Activated naive CD8-positive, alpha-beta T cell treated with anti-CD3 and anti-CD28 coated beads, Interleukin-2, amount 50 U/mL, for 24 hours (primary cell): Measurements from ENCODE around the gene FRAS1.
A peak's percentile ranks its signal among the peaks of the same experiment; 100 is the strongest.

Experiments used
- ATAC-seq: fragments of 150-1000 bp; cut with Tn5 transposase; one replicate; pipeline ENCODE4 v1.10.0; 2021
- DNase-seq: peaks from one replicate; pipeline ENCODE4 v3.0.0; 2021
- H3K27ac Mint-ChIP-seq: one replicate; pipeline ENCODE4 v1.8.0; 2021; ENCODE audit warnings: mild to moderate bottlenecking, mixed read lengths
- H3K27me3 Mint-ChIP-seq: one replicate; pipeline ENCODE4 v1.8.0; 2021; ENCODE audit warnings: mixed read lengths
- H3K36me3 Mint-ChIP-seq: one replicate; pipeline ENCODE4 v1.8.0; 2021; ENCODE audit warnings: low read depth, mixed read lengths
- H3K4me1 Mint-ChIP-seq: one replicate; pipeline ENCODE4 v1.8.0; 2021; ENCODE audit warnings: mixed read lengths
- H3K4me3 Mint-ChIP-seq: one replicate; pipeline ENCODE4 v1.8.0; 2021; ENCODE audit warnings: mild to moderate bottlenecking, moderate library complexity, mixed read lengths
- H3K9me3 Mint-ChIP-seq: one replicate; pipeline ENCODE4 v1.8.0; 2021; ENCODE audit warnings: mixed read lengths

FRAS1 gene

GRCh38 chr4:78409612-78410202 lies 352.6 kb downstream of the FRAS1 start:
- Mint-ChIP-seq H3K9me3 (no peaks in the 10 kb centered on the region), H3K27me3 (peaks cover 5% of the 10 kb centered on the region), H3K36me3 (no peaks in the 10 kb centered on the region), H3K4me3 (no peak overlapping the region), H3K27ac (no peak overlapping the region), H3K4me1 (no peaks in the 10 kb centered on the region)
- DNase-seq = no peak
- ATAC-seq = no peak

GRCh38 chr4:78410225-78410624 lies 353.1 kb downstream of the FRAS1 start:
- H3K36me3 Mint-ChIP-seq = no peaks in the 10 kb centered on the region

GRCh38 chr4:78410676-78411075 lies 353.6 kb downstream of the FRAS1 start:
- H3K9me3 Mint-ChIP-seq = no peaks in the 10 kb centered on the region
- no peaks in the 10 kb centered on the region for H3K36me3 Mint-ChIP-seq
- DNase-seq (no peak), ATAC-seq (no peak)
- no peak overlapping the region for H3K27ac Mint-ChIP-seq
- peaks cover 5% of the 10 kb centered on the region for H3K27me3 Mint-ChIP-seq
- H3K4me1 Mint-ChIP-seq = no peaks in the 10 kb centered on the region
- H3K4me3 Mint-ChIP-seq = no peak overlapping the region

More at GRCh38 chr4:78410225-78410624, 353.1 kb downstream of the FRAS1 start:
- ATAC-seq (no peak), DNase-seq (no peak)
- Mint-ChIP-seq H3K4me3 (no peak overlapping the region), H3K9me3 (no peaks in the 10 kb centered on the region), H3K27me3 (peaks cover 5% of the 10 kb centered on the region), H3K4me1 (no peaks in the 10 kb centered on the region), H3K27ac (no peak overlapping the region)

GRCh38 chr4:78414116-78414515 lies 357.0 kb downstream of the FRAS1 start:
- H3K4me1 Mint-ChIP-seq = no peaks in the 10 kb centered on the region
- DNase-seq = no peak
- H3K27ac Mint-ChIP-seq = no peak overlapping the region
- no peak overlapping the region for H3K4me3 Mint-ChIP-seq
- ATAC-seq = no peak
- H3K9me3 Mint-ChIP-seq = no peaks in the 10 kb centered on the region
- no peaks in the 10 kb centered on the region for H3K36me3 Mint-ChIP-seq
- H3K27me3 Mint-ChIP-seq = peaks cover 5% of the 10 kb centered on the region

GRCh38 chr4:78417603-78418002 lies 360.5 kb downstream of the FRAS1 start:
- no peak for DNase-seq
- no peak for ATAC-seq
- peaks cover 9% of the 10 kb centered on the region for H3K27me3 Mint-ChIP-seq

GRCh38 chr4:78418406-78418805 lies 361.3 kb downstream of the FRAS1 start:
- Mint-ChIP-seq H3K27ac (no peak overlapping the region), H3K27me3 (peaks cover 11% of the 10 kb centered on the region), H3K9me3 (no peaks in the 10 kb centered on the region), H3K36me3 (no peaks in the 10 kb centered on the region), H3K4me1 (no peaks in the 10 kb centered on the region), H3K4me3 (no peak overlapping the region)
- ATAC-seq (no peak), DNase-seq (no peak)

More at GRCh38 chr4:78417603-78418002, 360.5 kb downstream of the FRAS1 start:
- H3K9me3 Mint-ChIP-seq = no peaks in the 10 kb centered on the region
- H3K27ac Mint-ChIP-seq = no peak overlapping the region
- no peaks in the 10 kb centered on the region for H3K4me1 Mint-ChIP-seq
- no peak overlapping the region for H3K4me3 Mint-ChIP-seq
- no peaks in the 10 kb centered on the region for H3K36me3 Mint-ChIP-seq

- Mint-ChIP-seq H3K27ac (no peak overlapping the region), H3K4me1 (no peaks in the 10 kb centered on the region), H3K9me3 (no peaks in the 10 kb centered on the region), H3K4me3 (no peak overlapping the region), H3K27me3 (peaks cover 10% of the 10 kb centered on the region), H3K36me3 (no peaks in the 10 kb centered on the region)
- no peak for ATAC-seq
- no peak for DNase-seq
Measured at GRCh38 chr4:78423790-78424189, 366.7 kb downstream of the FRAS1 start.

- DNase-seq (no peak), ATAC-seq (no peak)
- peaks cover 10% of the 10 kb centered on the region for H3K27me3 Mint-ChIP-seq
- no peak overlapping the region for H3K4me3 Mint-ChIP-seq
- no peaks in the 10 kb centered on the region for H3K9me3 Mint-ChIP-seq
- no peaks in the 10 kb centered on the region for H3K4me1 Mint-ChIP-seq
- no peaks in the 10 kb centered on the region for H3K36me3 Mint-ChIP-seq
- H3K27ac Mint-ChIP-seq = no peak overlapping the region
Measured at GRCh38 chr4:78424461-78424860, 367.3 kb downstream of the FRAS1 start.

GRCh38 chr4:78426972-78427371 lies 369.8 kb downstream of the FRAS1 start:
- Mint-ChIP-seq H3K27me3 (peaks cover 8% of the 10 kb centered on the region), H3K27ac (no peak overlapping the region), H3K36me3 (no peaks in the 10 kb centered on the region), H3K9me3 (no peaks in the 10 kb centered on the region), H3K4me3 (no peak overlapping the region), H3K4me1 (no peaks in the 10 kb centered on the region)
- ATAC-seq (no peak), DNase-seq (no peak)

- no peak overlapping the region for H3K27ac Mint-ChIP-seq
- H3K4me3 Mint-ChIP-seq = no peak overlapping the region
- no peaks in the 10 kb centered on the region for H3K9me3 Mint-ChIP-seq
- H3K4me1 Mint-ChIP-seq = no peaks in the 10 kb centered on the region
- no peaks in the 10 kb centered on the region for H3K27me3 Mint-ChIP-seq
- ATAC-seq = no peak
- H3K36me3 Mint-ChIP-seq = no peaks in the 10 kb centered on the region
- DNase-seq = no peak
Measured at GRCh38 chr4:78428996-78429395, 371.9 kb downstream of the FRAS1 start.

- DNase-seq = no peak
Measured at GRCh38 chr4:78432896-78433295, 375.8 kb downstream of the FRAS1 start.

GRCh38 chr4:78437608-78438088 lies 380.5 kb downstream of the FRAS1 start:
- Mint-ChIP-seq H3K36me3 (no peaks in the 10 kb centered on the region), H3K4me3 (no peak overlapping the region), H3K9me3 (no peaks in the 10 kb centered on the region), H3K27me3 (peaks cover 2% of the 10 kb centered on the region), H3K4me1 (no peaks in the 10 kb centered on the region), H3K27ac (no peak overlapping the region)
- ATAC-seq (no peak), DNase-seq (no peak)

More at GRCh38 chr4:78432896-78433295, 375.8 kb downstream of the FRAS1 start:
- Mint-ChIP-seq H3K4me3 (no peak overlapping the region), H3K36me3 (no peaks in the 10 kb centered on the region), H3K4me1 (no peaks in the 10 kb centered on the region), H3K9me3 (no peaks in the 10 kb centered on the region), H3K27ac (no peak overlapping the region), H3K27me3 (no peaks in the 10 kb centered on the region)
- ATAC-seq = no peak

- Mint-ChIP-seq H3K27ac (no peak overlapping the region), H3K27me3 (peaks cover 2% of the 10 kb centered on the region), H3K36me3 (no peaks in the 10 kb centered on the region), H3K4me1 (no peaks in the 10 kb centered on the region), H3K9me3 (no peaks in the 10 kb centered on the region), H3K4me3 (no peak overlapping the region)
- DNase-seq = no peak
- no peak for ATAC-seq
Measured at GRCh38 chr4:78439328-78439727, 382.2 kb downstream of the FRAS1 start.

GRCh38 chr4:78441756-78442155 lies 384.6 kb downstream of the FRAS1 start:
- Mint-ChIP-seq H3K4me1 (no peaks in the 10 kb centered on the region), H3K4me3 (no peak overlapping the region)

GRCh38 chr4:78446619-78447018 lies 389.5 kb downstream of the FRAS1 start:
- Mint-ChIP-seq H3K36me3 (no peaks in the 10 kb centered on the region), H3K9me3 (no peaks in the 10 kb centered on the region), H3K27ac (no peak overlapping the region), H3K27me3 (no peaks in the 10 kb centered on the region), H3K4me3 (no peak overlapping the region), H3K4me1 (peaks cover 3% of the 10 kb centered on the region)
- DNase-seq (no peak), ATAC-seq (no peak)

More at GRCh38 chr4:78441756-78442155, 384.6 kb downstream of the FRAS1 start:
- H3K9me3 Mint-ChIP-seq = no peaks in the 10 kb centered on the region
- no peak for DNase-seq
- peaks cover 2% of the 10 kb centered on the region for H3K27me3 Mint-ChIP-seq
- no peak for ATAC-seq
- no peak overlapping the region for H3K27ac Mint-ChIP-seq
- H3K36me3 Mint-ChIP-seq = no peaks in the 10 kb centered on the region

GRCh38 chr4:78451407-78451806 lies 394.3 kb downstream of the FRAS1 start:
- H3K27me3 Mint-ChIP-seq = no peaks in the 10 kb centered on the region
- H3K9me3 Mint-ChIP-seq = no peaks in the 10 kb centered on the region
- H3K4me3 Mint-ChIP-seq = no peak overlapping the region
- no peak for DNase-seq
- peaks cover 3% of the 10 kb centered on the region for H3K4me1 Mint-ChIP-seq
- no peaks in the 10 kb centered on the region for H3K36me3 Mint-ChIP-seq
- ATAC-seq = peak; percentile 28
- H3K27ac Mint-ChIP-seq = no peak overlapping the region
